ENCODE measurements around the gene FRAS1. TPM values are rescaled to one million over a fixed set of nuclear protein-coding genes. Genes with fewer than 3 reads are reported as not detected.

Gene FRAS1
- total RNA-seq, 1 experiment from 2014 or later = 2.1 TPM

DNA sequence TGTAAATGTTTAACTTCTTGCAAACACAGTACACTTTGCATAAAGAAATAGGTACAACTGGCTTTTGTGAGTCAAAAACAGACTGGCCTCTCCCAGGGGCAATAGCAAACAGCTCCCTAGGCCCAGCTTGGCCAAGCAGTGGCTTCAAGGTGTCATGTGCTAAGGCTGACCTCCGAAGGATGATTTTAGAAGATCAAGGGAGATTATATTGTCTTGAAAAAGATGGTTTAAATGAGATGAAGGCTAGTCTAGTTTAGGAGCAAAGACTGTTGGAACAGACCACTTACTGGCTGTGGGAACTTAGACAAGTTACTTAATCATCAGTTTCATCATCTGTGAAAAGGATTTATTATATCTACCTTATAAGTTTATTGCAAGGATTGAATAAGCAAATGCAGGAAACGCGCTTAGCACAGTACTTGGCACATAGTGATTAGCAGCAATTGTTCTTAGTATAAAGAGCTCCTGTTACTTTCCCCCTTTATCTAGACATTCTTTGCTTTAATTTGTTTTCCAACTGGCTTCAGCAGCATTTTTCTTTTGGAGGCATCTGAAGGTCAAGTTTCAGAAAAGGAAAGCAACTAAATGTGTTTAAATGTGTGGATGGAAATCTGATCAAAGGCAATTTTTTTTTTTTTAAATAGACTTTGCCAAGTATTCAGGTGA is 511.6 kb downstream of the FRAS1 start:
- no peak for DNase-seq (ENCODE audit: low read depth)

DNA sequence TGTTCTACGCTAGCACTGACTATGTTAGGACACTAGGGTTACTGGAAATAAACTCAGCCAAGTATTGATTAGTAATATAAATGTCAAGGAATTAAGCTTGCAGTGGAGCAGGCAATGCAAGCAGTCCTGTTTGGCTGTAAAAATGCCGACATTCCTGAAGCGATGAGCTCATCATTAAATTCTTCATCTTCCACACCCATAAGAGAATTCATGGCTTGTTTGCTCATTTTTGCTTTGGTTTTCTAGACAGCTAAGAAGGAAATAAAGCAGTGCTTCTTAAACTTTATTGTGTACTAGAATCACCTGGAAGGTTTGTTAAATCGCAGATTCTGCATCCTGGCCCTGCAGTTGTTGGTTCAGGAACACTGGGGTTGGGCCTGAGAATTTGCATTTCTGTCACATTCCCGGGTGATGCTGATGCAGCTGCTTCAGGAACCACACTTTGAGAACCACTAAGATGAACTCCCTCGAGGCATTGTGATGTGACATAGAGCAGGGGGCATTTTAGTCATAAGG is 512.2 kb downstream of the FRAS1 start:
- DNase-seq (ENCODE audit: low read depth) = peak; percentile 80

DNA sequence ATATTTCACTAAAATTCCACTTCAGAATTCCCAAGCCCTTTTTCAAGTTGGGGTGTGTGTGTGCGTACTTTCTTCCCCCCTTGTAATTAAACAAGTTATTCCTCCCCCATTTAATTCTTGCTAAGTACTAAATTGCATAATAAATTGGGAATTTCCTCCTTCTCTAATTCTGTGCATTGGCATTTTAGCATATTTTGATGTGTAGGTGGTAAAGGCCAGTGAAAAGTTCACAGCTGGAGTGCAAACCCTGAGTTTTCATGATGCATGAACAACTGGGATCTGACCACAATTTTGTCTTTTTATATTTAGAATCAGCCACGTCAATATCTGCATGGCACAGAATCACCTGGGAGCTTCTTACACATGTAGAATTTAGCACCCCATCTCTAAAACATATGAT is 513.0 kb downstream of the FRAS1 start:
- no peak for DNase-seq (ENCODE audit: low read depth)

DNA sequence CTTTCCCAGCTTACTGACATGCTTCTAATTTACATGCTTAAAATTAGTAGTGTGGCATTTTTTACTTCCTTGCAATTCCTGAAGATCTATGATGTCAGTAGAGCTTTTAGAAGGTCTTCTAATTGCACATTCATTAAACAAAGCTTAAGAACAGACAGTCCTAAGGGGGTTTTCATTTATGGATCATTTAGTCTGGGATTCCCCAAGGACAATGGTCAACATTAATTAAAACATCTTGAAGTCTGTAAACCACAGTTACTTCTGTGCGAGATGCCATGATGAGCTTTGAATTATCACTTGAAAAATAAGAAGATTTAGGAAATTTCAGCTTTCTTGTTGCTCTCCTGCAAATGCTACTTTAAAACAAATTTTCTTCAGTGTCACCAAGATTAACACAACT is 514.7 kb downstream of the FRAS1 start:
- DNase-seq (ENCODE audit: low read depth) = no peak

DNA sequence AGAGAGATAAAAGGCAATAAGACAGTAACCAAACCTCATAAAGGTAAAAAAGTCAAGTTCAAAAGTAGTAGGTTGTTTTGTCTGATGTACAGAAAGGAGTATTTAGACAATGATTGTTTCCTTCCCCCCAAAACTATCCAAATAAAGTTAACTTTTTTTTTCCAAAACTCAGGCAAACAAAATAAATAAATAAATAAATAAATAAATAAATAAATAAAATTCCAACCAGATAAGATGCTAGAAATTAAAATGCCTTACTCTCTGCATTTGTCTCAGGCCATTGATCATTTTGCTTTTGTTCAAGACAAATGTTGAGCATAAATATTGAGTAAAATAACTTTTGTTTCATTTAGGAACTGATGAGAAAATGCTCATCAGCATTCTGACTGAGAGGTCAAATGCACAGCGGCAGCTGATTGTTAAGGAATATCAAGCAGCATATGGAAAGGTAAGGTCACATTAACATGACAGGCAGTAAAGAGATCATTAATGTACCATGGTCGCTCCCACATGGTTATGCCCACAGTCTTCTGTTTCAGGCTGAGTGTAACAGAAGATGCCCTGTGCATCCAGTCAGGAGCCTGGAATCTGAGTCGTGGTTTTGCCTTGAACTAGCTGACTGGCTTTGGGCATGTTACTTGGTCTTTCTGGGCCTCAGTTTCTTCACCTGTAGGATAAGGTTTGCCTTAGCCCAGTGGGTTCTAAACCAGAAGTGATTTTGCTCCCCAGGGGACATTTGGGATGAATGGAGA is 521.7 kb downstream of the FRAS1 start:
- DNase-seq (ENCODE audit: low read depth) = no peak

DNA sequence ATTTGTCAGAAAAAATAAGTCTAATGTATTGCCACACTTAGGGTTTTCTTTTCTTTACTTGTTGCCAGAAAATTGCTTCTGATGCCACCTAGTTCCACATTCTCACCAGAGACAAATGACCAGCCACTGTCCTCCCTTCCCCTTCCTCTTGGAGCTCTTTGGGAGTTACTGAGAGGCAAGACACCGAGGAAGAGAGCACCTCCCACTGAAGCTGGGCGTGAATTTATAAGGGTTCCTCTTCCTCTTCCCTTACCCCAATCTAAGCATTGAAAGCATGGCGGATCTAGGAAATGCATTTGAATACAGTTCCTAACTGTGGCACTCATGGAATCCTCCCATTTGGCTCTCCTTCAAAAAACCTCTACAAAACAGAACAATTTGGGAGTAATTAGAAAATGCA is 524.5 kb downstream of the FRAS1 start:
- DNase-seq (ENCODE audit: low read depth) = no peak

DNA sequence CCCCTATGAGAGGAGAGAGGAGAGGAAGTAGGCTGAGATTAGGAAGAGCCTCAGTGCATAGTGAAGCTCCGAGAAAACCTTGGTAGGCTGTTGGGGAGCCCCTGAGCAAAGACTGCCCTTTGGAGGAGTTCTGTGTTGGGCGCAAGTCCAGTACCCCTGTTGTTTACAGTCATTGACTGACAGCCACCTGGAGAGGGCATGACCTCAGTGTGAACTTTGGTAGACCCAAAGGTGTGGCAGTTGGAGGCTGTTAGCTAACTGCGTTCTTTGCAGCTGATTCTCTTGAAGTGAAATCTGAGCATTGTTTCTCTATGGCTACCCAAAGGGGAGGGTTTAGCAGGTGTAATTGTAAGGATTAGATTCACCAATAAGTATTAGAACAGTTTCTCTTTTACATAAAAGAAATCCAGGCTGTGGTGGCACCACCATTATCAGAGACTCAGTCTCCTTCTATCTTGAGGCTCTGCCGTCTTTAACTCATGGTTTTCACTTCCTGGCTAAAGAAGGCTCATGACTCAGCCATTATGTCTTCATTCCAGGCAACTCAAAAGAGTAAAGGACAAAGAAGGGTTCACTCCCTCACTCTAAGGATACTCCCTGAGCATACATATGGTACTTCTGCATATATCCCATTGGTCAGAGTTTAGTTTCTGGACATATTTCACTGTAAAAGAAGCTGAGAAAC is 527.9 kb downstream of the FRAS1 start:
- DNase-seq (ENCODE audit: low read depth) = peak; percentile 36

DNA sequence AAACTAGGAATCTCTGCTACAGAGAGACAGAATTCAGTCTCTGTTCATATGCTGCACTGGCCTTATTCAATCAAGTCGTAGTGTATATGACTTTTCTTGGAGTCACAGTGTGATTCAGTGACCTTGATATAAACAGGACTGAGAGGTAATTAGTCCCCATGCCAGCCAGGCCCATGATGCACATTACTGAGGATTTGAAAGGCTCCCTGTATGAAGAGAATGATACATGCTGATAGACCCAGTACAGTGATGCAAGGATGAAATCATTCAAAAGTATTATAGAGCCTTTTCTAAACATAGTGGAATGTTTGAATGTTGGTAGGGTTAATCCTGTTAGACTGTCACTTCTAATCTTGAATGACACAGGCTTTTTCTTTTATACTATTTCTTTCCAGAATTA is 528.5 kb downstream of the FRAS1 start:
- DNase-seq (ENCODE audit: low read depth) = no peak

DNA sequence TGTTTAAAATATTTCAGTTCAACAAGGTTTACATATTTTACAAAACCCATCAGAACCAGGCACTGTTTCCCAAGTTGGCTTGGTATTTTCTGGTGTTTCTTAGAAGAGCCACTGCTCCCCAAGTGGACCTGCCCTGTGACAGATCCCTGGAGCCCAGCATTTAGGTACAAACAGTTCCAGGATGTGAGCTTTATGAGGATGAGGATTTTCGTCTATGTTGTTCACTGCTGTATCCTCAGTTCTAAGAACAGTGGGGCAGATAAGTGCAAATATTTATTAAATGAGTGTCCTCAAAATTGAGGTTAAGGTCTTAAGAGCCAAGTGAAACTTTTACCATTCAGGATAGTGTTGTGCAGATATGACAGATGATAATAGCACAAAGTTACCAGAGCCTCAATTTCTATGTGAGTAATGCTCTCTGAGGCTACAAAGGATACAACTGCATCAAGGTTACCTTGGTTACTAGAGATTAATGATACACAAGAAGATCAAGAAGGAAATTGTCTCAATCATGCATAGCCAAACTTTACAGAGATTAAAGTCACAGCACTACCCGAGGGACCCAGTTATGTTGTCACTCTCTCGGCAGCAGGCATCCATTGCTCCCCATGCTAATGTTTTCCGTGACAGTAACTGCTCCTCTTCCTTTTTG is 531.9 kb downstream of the FRAS1 start:
- no peak for DNase-seq (ENCODE audit: low read depth)

DNA sequence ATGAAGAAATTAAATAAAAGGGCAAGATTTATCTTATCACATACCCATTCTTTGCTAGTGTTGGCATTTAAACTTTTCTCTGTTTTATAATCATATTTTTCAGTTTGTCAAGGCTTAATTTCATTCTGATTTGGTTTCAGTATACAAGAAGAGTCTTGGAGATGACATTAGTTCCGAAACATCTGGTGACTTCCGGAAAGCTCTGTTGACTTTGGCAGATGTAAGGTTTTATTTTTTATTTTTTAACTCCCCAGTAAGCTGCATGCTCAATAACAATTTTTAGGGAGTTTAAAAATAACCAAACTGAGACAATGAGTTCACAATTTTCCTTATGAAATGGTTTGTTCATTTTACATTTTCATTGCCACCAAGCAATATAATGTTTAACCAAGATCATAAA is 534.3 kb downstream of the FRAS1 start:
- no peak for DNase-seq (ENCODE audit: low read depth)

DNA sequence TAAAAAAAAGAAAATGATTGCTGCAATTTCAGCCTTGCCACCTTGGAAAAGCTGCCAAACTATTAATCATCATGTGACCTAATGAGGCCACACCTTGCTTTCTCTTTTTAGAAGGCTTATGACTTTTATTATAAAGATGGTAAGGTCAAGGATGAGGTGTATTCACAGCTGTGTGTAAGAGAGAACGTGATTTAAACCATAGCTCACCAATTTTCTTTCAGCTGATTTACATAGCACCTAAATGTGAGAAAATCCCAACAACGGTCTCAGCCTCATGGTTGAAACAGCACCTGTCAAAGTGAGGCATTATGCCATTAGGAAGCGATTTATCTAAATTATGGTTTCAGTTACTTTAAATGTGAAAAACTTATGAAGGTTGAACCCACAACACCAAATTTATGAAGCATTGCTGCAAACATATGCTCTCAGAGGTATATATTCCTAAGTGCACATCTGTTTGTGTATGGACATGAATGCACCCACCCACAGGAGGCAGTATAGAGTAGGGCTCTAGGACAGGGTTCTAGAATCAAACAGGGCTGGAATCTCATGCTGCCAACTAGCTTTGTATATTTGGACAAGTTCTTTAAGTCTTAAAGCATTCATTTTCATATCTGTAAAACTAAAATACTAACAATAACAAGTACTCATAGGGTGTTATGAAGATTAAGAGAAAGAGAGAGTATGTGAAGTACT is 535.1 kb downstream of the FRAS1 start:
- DNase-seq (ENCODE audit: low read depth) = peak; percentile 6

Small RNA genes lying within 50 kb of the gene (small RNA-seq; reads per million reads assigned to genes)
- gene AC114801.3 = not detected

Other genes starting within 250 kb of the FRAS1 start
- gene CNOT6L, start 238.0 kb upstream of the FRAS1 start, total RNA-seq (2014; rRNA removed; shearing (Covaris generic)) = 4.5 and 7.6 TPM in 2 replicates
- gene MRPL1, start 194.5 kb upstream of the FRAS1 start, total RNA-seq (2014; rRNA removed; shearing (Covaris generic)) = 60.6 and 84.4 TPM in 2 replicates